Hematopoietic multipotent progenitor cell treated with erythropoietin and hydrocortisone succinate and interleukin-3 and kit ligand, for 8 days (in vitro differentiated cells): ENCODE measurements around the gene SLK.

Experiments used
- DNase-seq: peaks from one replicate; pipeline ENCODE4 v3.0.0-alpha.2; 2015

Gene SLK

GRCh38 chr10:103966671-103967447 lies at the start of gene SLK:
Gene SLK (plus strand): TSS chr10:103967140. CDS start chr10:103967746, 606 bp downstream.
- peak; percentile 84 for DNase-seq

- DNase-seq, result no peak
Measured at GRCh38 chr10:103917302-103918052, 49.5 kb upstream of the SLK start.

GRCh38 chr10:103918053-103918846 lies 48.7 kb upstream of the SLK start, which contains the start of gene STN1:
Gene STN1 (minus strand): TSS chr10:103918184. CDS start chr10:103917594, 590 bp downstream.
- DNase-seq, result peak; percentile 95

DNA sequence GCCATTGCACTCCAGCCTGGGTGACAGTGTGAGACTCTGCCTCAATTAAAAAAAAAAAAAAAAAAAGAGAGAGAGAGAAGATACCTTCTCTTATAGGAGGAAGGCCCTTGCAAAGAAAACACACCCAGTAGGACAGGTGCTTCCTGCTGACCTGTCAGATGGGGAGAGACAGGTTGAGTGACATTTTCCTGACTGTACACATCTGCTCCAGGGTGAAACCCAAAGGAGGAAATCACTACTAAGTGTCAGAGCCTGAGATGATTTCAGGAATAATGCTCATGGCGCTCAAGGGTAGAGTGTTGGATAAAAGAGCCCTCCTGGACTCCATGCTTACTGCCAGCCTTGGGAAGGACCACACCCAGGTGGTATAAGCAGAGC lies 47.3 kb upstream of the SLK start:
- DNase-seq, result no peak

GRCh38 chr10:103921248-103921647 lies 45.7 kb upstream of the SLK start:
- no peak for DNase-seq

DNA sequence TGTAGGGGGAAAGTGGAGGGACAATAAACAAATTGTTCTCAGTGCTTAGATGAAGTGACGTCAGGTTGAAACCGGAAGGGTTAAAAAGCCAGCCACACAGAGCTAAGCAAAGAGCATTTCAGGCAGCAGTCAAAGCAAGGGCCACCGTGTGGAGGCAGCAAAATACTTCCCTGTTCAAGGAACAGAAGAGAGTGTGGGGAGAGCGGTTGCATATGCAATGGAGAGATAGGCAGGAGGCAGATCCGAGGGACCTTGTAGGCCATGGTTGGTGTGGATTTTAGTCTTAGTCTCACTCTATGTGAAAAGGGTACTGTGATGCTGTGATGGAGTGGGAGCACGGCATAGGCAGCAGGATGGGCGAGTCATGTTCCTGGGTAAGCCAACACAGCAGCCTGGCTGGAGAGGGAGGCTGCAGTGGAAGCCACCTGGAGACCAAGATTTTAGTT lies 45.2 kb upstream of the SLK start:
- DNase-seq, result peak; percentile 81

GRCh38 chr10:103922659-103923058 lies 44.3 kb upstream of the SLK start:
- DNase-seq, result no peak

DNA sequence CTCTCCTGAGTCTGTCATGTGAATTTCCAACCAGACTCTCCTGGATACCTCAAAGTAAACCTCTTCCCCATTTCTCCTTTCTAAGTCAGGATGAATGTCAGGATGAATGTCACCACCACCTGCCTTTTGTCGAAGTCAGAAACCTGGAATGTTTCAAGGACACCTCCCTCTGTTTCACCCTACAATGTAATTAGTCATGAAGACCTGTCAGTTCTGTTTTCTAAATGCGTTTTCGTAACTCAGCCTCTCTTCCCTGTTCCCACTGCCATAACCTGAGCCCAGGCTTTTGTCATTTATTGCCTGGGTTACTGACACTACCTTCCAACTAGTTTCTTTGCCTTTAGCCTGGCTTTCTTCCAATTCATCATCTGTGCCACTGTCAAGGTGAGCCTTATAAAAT lies 43.4 kb upstream of the SLK start:
- no peak for DNase-seq

GRCh38 chr10:103925591-103925990 lies 41.3 kb upstream of the SLK start:
- no peak for DNase-seq

DNA sequence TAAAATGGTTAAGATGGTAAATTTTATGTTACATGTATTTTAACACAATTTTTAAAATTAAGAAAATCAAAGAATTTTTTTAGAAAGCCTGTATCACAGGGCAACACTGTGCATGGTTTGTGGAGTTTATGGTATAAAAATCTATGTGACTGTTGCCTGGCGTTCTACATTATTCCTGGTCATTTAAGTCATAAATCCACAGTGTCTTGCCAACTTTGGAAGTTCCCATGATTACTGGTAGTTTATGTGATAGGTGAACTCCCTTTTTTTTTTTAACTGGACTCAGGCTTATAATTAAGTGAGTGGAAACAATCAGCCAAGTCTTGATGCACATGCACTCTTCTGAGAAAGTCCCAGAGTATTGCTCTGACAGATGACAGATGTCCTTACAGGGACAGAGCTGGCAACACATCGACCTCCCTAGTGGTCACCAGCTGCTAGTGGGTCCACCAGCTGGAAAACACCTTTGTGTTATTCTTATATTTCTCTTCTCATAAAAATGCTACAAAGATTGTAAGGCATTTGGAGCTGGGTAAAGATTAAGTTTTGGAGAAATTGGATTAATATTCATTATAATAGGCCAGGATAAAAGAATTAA lies 40.1 kb upstream of the SLK start:
- DNase-seq, result no peak

GRCh38 chr10:103928784-103929183 lies 38.2 kb upstream of the SLK start:
- DNase-seq, result no peak

DNA sequence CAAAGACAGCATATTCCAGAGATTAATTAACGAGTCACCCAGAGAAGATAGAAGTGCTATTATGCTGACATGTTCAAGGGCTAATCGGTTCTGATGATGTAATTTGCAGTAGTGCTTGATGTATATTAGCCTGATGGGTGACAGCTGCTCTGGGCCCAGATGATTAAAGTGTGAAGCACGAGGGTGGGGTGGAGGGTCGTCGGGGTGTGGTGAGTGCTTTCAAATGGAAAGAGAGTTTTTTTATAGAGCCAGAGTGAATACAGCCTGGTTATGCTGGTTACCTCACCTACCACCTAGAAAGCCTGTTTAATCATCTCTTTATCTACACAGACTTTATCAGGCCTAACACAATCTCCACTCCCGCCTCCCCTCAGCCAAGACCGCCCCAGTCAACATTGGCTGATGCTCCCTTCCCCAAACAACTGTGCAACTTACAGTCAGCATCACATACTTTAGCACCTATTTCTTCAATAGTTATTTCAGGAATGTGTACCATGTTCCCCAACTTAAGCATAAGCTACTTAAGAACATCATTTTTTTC lies 37.5 kb upstream of the SLK start:
- no peak for DNase-seq

GRCh38 chr10:103930449-103930848 lies 36.5 kb upstream of the SLK start:
- DNase-seq, result no peak

- no peak for DNase-seq
Measured at GRCh38 chr10:103930881-103931280, 36.1 kb upstream of the SLK start.

DNA sequence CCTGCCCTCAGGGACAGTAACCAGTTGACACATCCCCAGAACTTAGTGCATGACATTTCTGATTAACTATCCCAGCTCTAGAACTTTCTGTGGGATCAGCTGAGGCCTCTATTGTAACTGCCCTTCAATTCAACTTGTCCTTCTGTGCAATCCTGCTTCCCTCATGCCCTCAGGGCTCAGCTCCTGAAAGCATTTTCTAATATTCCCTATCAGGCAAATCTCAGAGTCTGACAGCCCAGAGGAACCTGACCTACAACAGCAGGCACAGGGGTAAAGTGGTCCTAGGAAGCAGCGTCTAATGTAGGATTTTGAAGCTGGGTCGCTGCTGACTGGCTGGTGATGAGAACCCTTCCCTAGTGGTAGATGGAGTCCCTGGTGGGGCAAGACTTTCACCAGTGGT lies 35.3 kb upstream of the SLK start:
- no peak for DNase-seq

- DNase-seq, result no peak
Measured at GRCh38 chr10:103932271-103932670, 34.7 kb upstream of the SLK start.

- DNase-seq, result no peak
Measured at GRCh38 chr10:103932971-103933370, 34.0 kb upstream of the SLK start.

DNA sequence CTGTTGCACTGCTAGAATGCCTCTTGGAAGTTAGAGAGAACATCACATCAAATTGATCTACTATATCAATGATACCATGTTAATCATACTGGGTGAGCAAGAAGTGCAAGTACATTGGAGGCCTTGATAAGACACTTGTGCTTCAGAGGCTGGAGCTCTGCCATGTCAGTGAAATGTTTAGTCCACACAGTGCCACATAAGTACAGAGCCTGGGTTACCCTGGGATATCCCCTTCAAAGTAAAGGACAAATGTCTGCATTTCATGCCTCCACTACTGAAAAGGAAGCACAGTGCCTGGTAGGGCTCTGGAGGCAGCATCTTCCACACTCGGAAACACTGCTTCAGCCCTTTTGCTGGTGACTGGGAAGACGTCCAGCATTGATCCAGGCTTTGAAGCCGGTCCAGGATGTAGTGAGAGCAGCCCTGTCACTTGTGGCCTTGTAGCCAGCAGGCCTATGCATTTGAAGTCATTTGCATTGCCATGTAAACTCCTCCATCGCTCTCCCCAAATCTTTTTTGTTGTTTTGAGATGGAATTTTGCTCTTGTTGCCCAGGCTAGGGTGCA lies 33.3 kb upstream of the SLK start:
- peak; percentile 48 for DNase-seq

GRCh38 chr10:103934308-103934707 lies 32.6 kb upstream of the SLK start:
- no peak for DNase-seq

GRCh38 chr10:103936022-103936421 lies 30.9 kb upstream of the SLK start:
- DNase-seq, result no peak

DNA sequence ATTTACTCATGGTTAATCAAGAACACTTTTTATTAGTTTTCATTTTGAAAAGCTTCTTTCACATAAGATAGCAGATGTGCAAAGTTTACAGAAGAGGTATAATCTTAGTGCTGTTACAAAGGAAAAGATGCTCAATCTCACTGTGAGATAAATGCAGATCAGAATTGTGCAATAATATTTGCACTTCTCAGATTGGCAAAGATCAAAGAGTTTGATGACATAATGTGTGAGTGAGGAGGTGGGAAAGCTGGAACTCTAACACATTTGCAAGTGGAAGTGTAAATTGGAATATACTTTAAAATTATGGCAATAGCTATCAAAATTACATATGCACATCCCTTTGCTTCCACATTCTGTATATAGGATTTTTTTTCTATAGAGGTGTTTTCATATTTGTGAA lies 27.4 kb upstream of the SLK start:
- no peak for DNase-seq

DNA sequence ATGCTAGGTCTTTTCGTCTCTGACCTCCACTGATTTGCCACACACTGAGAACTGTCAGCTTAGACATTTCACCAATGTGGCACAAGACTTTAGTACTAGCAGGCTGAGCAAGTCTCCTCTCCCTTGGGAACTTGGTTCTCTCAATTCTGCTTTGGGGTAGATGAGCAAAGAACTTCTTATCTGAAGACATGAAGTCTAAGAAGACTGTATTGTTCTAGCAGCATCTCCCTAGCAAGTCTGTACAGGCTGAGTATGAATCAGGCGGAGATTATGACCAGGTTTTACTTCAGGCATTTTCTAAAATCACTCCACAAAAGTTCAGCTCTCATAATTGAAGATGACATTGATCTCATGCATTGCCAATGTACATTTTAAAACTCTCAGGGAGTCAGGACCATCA lies 25.1 kb upstream of the SLK start:
- DNase-seq, result no peak
